ENCODE measurements around the gene TRIP13.
"Not testable (repeated sequence)": the region's sequence is repeated elsewhere in the genome, so short reads cannot be mapped to it uniquely, and the experiment has no call there.

Gene TRIP13

GRCh38 chr5:872301-872700 lies 20.4 kb upstream of the TRIP13 start:
- DNase-seq (ENCODE audit: low read depth, low spot score) = no peak

- no peak for DNase-seq (ENCODE audit: low read depth, low spot score)
Observed at GRCh38 chr5:873328-873727, 19.4 kb upstream of the TRIP13 start.

DNA sequence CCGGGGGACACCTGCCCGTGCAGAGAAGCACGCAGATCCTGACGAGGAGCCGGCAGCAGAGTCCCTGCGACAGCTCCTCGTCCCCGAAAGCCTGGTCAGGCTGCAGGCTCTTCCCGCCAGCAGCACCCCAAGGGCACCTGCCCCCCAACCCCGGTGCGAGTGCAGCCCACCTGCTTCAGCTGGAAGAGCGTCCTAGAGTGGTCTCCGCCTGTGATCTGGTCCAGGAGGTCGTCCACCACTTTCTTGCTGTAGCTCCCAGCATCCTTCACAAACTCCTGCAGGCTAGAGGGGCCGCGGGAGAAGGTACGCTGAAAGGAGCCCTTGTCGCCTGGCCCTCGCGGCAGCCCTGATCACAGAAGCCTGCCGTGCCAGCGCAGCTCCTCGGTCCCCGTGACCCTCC lies 16.8 kb upstream of the TRIP13 start:
- no peak for DNase-seq (ENCODE audit: low read depth, low spot score)

GRCh38 chr5:876398-877365 lies 16.0 kb upstream of the TRIP13 start:
- no peak for DNase-seq (ENCODE audit: low read depth, low spot score)

DNA sequence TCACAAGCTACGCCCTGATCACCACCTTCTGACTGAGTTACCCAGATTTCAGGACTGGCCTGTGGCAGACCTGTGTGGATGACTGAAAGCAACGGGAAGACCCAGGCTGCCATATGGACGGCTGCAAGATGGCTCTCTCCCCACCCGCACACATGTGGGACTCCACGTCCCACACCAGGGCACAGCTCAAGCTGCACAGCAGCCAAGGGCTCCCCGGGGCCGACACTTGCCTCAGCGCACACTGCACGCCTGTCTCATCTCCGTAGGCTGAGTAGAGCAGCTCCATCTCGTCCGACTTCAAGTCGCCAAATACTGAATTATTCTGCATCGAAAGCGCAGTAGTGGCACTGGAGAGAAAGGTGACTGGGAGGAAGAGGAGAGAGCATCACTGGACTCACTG lies 14.6 kb upstream of the TRIP13 start:
- no peak for DNase-seq (ENCODE audit: low read depth, low spot score)

- not testable (repeated sequence) for DNase-seq (ENCODE audit: low read depth, low spot score)
Observed at GRCh38 chr5:878677-879076, 14.0 kb upstream of the TRIP13 start.

DNA sequence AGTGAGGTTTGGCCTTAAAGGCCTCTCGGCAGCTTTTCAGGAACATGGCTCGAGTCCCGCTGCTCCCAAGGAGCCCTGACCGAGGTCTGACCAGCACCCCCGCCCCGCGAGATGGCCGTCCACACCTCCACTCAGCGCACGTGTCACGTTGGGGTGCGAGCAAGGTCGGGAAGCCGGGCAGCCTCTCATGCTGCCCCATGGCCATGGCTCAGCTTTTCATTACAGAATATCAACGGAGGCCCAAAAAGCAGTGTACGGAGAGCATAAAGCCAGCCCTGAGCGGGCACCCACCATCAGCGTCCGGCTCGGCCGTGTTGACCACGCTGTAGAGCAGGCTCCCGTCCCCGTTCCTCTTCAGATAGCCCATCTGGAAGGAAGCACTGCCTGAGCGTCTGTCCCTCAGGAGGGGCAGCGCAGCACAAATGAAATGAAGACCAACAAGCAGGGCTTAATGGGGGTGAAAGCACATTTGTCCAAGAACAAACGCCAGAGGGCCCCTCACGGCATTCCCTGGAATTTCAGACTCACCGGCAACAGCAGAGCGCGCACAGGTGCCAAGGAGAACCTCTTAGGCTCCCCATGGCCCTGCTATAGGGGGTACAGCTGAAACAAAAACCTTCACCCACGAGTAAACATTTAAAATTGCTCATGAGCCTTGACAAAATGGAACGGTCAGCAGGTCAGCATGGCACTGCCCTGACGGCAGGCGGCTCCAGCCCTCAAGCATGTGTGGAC lies 11.7 kb upstream of the TRIP13 start:
- DNase-seq (ENCODE audit: low read depth, low spot score) = no peak

GRCh38 chr5:881551-881935 lies 11.1 kb upstream of the TRIP13 start:
- no peak for DNase-seq (ENCODE audit: low read depth, low spot score)

DNA sequence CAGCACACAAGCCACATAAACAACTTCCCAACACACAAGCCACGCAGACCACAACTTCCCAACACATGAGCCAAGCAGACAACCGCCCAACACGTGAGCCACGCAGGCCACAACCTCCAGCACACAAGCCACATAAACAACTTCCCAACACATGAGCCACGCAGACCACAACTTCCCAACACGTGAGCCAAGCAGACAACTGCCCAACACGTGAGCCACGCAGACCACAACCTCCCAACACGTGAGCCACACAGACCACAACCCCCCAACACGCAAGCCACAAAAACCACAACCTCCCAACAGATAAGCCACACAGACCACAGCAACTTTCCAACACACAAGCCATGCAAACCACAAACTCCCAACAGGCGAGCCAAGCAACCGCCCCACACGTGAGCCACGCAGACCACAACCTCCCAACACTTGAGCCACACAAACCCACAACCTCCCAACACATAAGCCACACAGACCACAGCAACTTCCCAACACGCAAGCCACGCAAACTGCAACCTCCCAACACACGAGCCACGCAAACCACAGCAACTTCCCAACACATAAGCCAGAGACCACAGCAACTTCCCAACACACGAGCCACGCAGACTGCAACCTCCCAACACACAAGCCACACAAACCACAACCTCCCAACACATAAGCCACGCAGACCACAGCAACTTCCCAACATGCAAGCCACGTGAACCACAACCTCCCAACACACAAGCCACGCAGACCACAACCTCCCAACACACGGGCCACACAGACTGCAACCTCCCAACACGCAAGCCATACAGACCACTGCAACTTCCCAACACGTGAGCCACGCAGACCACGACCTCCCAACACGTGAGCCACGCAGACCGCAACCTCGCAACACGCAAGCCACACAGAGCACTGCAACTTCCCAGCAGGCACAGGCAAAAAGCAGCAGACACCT lies 10.2 kb upstream of the TRIP13 start:
- DNase-seq (ENCODE audit: low read depth, low spot score) = no peak

- DNase-seq (ENCODE audit: low read depth, low spot score) = no peak
Observed at GRCh38 chr5:883475-884181, 9.1 kb upstream of the TRIP13 start.

- no peak for DNase-seq (ENCODE audit: low read depth, low spot score)
Observed at GRCh38 chr5:884345-885126, 8.1 kb upstream of the TRIP13 start.

GRCh38 chr5:885127-885442 lies 7.6 kb upstream of the TRIP13 start:
- DNase-seq (ENCODE audit: low read depth, low spot score) = no peak

GRCh38 chr5:885529-885928 lies 7.2 kb upstream of the TRIP13 start:
- DNase-seq (ENCODE audit: low read depth, low spot score) = no peak

GRCh38 chr5:886036-886435 lies 6.6 kb upstream of the TRIP13 start:
- no peak for DNase-seq (ENCODE audit: low read depth, low spot score)

DNA sequence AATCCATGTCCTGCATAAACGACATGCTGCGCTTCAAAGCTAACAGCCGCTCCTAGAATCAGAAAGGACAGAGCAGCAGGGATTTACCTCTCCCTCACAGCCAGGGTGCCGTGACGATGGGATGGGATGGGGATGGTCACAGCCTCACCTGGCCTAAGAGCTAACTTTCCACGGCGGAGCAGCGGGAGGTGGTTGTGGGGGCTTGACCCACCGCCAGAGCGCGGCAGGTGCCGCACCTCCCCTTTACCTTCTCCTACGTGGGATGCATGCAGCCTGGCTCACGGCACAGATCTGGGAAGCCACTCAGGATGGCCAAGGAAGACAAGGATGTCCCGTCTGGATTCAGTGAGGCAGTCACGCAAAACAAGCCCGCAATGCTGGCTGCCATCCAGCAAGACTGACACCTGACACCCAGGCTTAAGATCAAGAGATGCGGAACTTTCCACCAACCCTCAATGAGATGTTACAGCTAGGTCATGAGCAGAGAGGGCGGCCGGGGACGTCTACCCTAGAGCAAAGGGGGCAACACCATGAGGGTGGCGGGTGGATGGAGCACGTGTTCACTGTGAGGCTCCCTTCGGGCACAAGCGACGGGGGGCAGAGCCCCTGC lies 5.9 kb upstream of the TRIP13 start:
- no peak for DNase-seq (ENCODE audit: low read depth, low spot score)

GRCh38 chr5:887947-888637 lies 4.6 kb upstream of the TRIP13 start:
- DNase-seq (ENCODE audit: low read depth, low spot score) = peak; percentile 15

- no peak for DNase-seq (ENCODE audit: low read depth, low spot score)
Observed at GRCh38 chr5:888638-889035, 4.0 kb upstream of the TRIP13 start.

- DNase-seq (ENCODE audit: low read depth, low spot score) = no peak
Observed at GRCh38 chr5:889075-889710, 3.5 kb upstream of the TRIP13 start.
